ENCODE measurements around the gene NEO1.

Gene NEO1

DNA sequence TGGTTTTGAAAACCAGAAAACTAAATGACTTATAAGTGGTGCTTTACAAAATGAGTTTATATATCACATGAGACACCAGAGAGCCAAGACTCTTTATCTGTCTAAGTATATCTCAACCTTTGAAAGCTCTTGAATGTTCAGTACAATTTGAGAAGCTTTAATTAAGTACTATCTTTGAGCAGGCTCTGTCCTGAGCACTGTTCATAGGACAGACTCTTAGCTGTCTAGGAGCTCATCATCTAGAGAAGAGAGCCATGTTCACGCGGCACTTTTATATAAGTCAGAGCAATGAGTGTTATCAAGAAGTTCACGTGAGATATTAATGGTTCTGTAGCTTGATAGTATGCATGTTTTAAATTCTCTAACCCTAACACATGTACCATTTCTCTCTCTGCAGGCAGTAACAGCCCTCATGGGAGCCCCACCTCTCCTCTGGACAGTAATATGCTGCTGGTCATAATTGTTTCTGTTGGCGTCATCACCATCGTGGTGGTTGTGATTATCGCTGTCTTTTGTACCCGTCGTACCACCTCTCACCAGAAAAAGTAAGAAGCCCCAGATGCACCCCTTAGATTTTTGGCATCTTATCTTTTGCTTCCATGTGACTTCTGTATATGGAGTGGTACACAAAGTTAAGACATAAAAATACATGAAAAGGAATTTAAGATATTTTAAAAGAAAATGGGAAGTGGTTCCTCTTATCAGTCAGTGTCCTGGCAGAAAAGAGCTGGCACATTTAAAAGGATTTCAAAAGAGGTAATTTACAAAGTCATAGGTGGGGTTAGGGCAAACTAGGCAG, 230.5 kb downstream of the NEO1 start:
- Histone ChIP-seq H3K27ac (replicated peaks) (no peak overlapping the region), H3K4me3 (replicated peaks; ENCODE audit: insufficient read depth, low read length) (no peak overlapping the region), H3K27me3 (ENCODE audit: insufficient read depth, poor library complexity, severe bottlenecking) (no peaks in the 10 kb centered on the region)
- TF ChIP-seq, protein P1, sequence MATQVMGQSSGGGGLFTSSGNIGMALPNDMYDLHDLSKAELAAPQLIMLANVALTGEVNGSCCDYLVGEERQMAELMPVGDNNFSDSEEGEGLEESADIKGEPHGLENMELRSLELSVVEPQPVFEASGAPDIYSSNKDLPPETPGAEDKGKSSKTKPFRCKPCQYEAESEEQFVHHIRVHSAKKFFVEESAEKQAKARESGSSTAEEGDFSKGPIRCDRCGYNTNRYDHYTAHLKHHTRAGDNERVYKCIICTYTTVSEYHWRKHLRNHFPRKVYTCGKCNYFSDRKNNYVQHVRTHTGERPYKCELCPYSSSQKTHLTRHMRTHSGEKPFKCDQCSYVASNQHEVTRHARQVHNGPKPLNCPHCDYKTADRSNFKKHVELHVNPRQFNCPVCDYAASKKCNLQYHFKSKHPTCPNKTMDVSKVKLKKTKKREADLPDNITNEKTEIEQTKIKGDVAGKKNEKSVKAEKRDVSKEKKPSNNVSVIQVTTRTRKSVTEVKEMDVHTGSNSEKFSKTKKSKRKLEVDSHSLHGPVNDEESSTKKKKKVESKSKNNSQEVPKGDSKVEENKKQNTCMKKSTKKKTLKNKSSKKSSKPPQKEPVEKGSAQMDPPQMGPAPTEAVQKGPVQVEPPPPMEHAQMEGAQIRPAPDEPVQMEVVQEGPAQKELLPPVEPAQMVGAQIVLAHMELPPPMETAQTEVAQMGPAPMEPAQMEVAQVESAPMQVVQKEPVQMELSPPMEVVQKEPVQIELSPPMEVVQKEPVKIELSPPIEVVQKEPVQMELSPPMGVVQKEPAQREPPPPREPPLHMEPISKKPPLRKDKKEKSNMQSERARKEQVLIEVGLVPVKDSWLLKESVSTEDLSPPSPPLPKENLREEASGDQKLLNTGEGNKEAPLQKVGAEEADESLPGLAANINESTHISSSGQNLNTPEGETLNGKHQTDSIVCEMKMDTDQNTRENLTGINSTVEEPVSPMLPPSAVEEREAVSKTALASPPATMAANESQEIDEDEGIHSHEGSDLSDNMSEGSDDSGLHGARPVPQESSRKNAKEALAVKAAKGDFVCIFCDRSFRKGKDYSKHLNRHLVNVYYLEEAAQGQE (IDR thresholded peaks at IDR 0.05; ENCODE audit: insufficient replicate concordance, low read depth): no peak
- peak; percentile 28; the same call in 1 of the 2 replicates for TF ChIP-seq SPI1 (IDR thresholded peaks at IDR 0.05; ENCODE audit: borderline replicate concordance, low read depth)
- no peak for DNase-seq (ENCODE audit: low read depth in 1 of 2, low spot score in 1 of 2)

DNA sequence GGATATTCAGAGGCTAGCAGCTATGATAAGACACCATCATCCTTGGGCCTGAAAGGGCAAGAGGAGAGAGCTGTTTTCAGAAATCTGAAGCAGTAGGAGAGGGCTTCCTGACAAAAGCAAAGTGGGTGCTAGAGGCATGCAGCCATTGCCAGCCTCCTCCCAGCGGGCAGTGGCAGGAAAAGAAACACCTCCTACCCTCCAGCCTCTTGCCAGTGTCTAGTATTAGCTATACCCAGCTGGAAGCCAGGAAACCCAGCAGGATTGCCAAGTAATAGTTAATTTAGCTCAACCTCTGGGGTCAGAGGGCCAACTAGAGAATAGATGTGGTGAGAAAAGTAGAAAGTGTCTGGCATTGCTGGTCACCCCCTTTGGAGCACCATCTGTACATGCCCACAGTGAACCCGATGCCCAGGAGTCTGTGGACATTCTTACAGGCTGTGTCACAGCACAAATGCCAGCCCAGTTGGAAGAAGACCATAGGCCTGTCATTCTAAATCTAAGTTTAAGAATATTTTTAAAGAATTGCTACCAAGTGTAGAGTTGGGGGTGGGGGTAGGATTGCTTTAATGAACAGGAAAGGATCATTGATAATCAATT, 231.2 kb downstream of the NEO1 start:
- no peaks in the 10 kb centered on the region for H3K27me3 ChIP-seq (ENCODE audit: insufficient read depth, poor library complexity, severe bottlenecking)
- no peak overlapping the region for H3K4me3 ChIP-seq (replicated peaks; ENCODE audit: insufficient read depth, low read length)
- no peak for DNase-seq (ENCODE audit: low read depth in 1 of 2, low spot score in 1 of 2)
- H3K27ac ChIP-seq (replicated peaks): no peak overlapping the region
- TF ChIP-seq GABPA (IDR thresholded peaks at IDR 0.05; ENCODE audit: low read depth) (no peak), SPI1 (IDR thresholded peaks at IDR 0.05; ENCODE audit: borderline replicate concordance, low read depth) (no peak), POLR2AphosphoS5 (IDR thresholded peaks at IDR 0.05; ENCODE audit: low read depth) (no peak)
- TF ChIP-seq, protein P1 (IDR thresholded peaks at IDR 0.05; ENCODE audit: insufficient replicate concordance, low read depth): no peak
- TF ChIP-seq, protein P2, sequence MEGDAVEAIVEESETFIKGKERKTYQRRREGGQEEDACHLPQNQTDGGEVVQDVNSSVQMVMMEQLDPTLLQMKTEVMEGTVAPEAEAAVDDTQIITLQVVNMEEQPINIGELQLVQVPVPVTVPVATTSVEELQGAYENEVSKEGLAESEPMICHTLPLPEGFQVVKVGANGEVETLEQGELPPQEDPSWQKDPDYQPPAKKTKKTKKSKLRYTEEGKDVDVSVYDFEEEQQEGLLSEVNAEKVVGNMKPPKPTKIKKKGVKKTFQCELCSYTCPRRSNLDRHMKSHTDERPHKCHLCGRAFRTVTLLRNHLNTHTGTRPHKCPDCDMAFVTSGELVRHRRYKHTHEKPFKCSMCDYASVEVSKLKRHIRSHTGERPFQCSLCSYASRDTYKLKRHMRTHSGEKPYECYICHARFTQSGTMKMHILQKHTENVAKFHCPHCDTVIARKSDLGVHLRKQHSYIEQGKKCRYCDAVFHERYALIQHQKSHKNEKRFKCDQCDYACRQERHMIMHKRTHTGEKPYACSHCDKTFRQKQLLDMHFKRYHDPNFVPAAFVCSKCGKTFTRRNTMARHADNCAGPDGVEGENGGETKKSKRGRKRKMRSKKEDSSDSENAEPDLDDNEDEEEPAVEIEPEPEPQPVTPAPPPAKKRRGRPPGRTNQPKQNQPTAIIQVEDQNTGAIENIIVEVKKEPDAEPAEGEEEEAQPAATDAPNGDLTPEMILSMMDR (IDR thresholded peaks at IDR 0.05; ENCODE audit: insufficient read depth, low read length): no peak

DNA sequence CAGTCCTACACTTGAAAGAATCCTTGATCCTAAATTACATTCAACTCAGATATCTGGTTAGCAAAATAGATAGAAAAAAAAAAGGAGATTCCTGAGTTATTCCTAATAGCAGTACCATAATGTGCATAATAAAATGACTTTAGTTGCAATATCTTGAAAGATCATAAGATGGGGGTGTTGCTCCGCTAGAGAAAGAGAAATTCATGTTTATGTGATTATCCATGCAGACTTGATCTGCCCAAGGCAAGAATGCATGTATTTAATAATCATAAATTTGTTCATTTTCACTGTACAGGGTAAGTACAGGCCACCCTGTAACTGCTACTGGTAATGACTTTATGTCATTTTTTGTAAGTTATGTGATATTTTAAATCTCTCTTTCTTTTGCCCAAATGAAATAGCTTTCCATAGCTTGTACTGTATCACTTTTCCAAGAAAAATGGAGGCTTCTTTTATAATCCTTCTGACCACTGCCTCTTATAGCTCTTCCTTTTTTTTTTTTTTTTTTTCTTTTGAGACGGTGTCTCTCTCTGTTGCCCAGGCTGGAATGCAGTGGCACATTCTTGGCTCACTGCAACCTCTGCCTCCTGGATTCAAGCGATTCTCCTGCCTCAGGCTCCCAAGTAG, 231.9 kb downstream of the NEO1 start:
- TF ChIP-seq, protein P2 (IDR thresholded peaks at IDR 0.05; ENCODE audit: insufficient read depth, low read length): peak; percentile 46
- TF ChIP-seq GABPA (IDR thresholded peaks at IDR 0.05; ENCODE audit: low read depth): no peak
- no peak for DNase-seq (ENCODE audit: low read depth in 1 of 2, low spot score in 1 of 2)
- Histone ChIP-seq H3K27ac (replicated peaks) (no peak overlapping the region), H3K27me3 (ENCODE audit: insufficient read depth, poor library complexity, severe bottlenecking) (no peaks in the 10 kb centered on the region), H3K4me3 (replicated peaks; ENCODE audit: insufficient read depth, low read length) (no peak overlapping the region)

DNA sequence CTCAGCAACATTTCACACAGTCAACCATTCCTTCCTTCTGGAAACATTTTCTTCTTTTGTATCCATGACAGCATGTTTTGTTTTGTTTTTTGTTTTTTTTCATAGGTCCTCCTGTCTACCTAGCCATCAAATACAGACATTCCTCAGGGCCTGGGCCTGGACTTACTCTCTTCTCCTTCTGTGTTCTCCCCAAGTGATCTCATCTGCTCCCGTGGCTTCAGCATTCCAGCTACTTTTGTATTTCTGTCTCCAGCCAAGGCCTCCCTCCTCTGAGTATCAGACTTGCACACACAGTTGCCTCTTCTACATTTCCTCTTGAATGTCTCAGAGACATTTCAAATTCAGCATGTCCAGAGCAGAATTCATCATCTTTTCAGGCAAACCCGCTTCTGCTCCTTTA, 234.0 kb downstream of the NEO1 start:
- Histone ChIP-seq H3K27ac (replicated peaks) (peak overlapping the region; percentile 92), H3K27me3 (ENCODE audit: insufficient read depth, poor library complexity, severe bottlenecking) (no peaks in the 10 kb centered on the region), H3K4me3 (replicated peaks; ENCODE audit: insufficient read depth, low read length) (no peak overlapping the region)
- no peak for DNase-seq (ENCODE audit: low read depth in 1 of 2, low spot score in 1 of 2)
- TF ChIP-seq, protein P1 (IDR thresholded peaks at IDR 0.05; ENCODE audit: insufficient replicate concordance, low read depth): no peak
- TF ChIP-seq POLR2AphosphoS5 (IDR thresholded peaks at IDR 0.05; ENCODE audit: low read depth) (no peak), GABPA (IDR thresholded peaks at IDR 0.05; ENCODE audit: low read depth) (no peak), SPI1 (IDR thresholded peaks at IDR 0.05; ENCODE audit: borderline replicate concordance, low read depth) (no peak)
- TF ChIP-seq, protein P2 (IDR thresholded peaks at IDR 0.05; ENCODE audit: insufficient read depth, low read length): no peak
